Type B pancreatic cell (in vitro differentiated cells): Measurements from ENCODE around the gene OR3A3. TPM values are rescaled to one million over a fixed set of nuclear protein-coding genes. Genes with fewer than 3 reads are reported as not detected.

Experiments
- DNase-seq: peaks from one replicate; pipeline ENCODE4 v3.0.0; 2021; ENCODE audit warnings: mixed read lengths; ENCODE audit not compliant: unreplicated experiment; ENCODE audit errors: extremely low spot score
- H3K27ac Mint-ChIP-seq: 2 replicates; pipeline ENCODE4 v1.8.0; 2021; ENCODE audit warnings: mild to moderate bottlenecking, mixed read lengths
- H3K27me3 Mint-ChIP-seq: 2 replicates; pipeline ENCODE4 v1.8.0; 2021; ENCODE audit warnings: mixed read lengths
- H3K36me3 Mint-ChIP-seq: 2 replicates; pipeline ENCODE4 v1.8.0; 2021; ENCODE audit warnings: mixed read lengths
- H3K4me1 Mint-ChIP-seq: one replicate; pipeline ENCODE4 v1.8.0; 2021; ENCODE audit warnings: mixed read lengths; ENCODE audit not compliant: unreplicated experiment
- H3K4me3 Mint-ChIP-seq: 2 replicates; pipeline ENCODE4 v1.8.0; 2021; ENCODE audit warnings: mild to moderate bottlenecking, mixed read lengths
- H3K9me3 Mint-ChIP-seq: 2 replicates; pipeline ENCODE4 v1.8.0; 2021; ENCODE audit warnings: mixed read lengths
- total RNA-seq: library from RNA; stranded (reverse); gene quantifications from 2 replicates; pipeline ENCODE4 v1.2.1, GENCODE V29; 2021; ENCODE audit warnings: low replicate concordance
- TF ChIP-seq, protein P1 (sequence below): fragments of 200-600 bp; sonication (generic); conservative IDR thresholded peaks from 2 replicates; pipeline ENCODE4 v1.5.0; 2021; ENCODE audit warnings: antibody characterized with exemption, mild to moderate bottlenecking

Gene OR3A3
- total RNA-seq, 1 donor from 2014 or later = not detected

DNA sequence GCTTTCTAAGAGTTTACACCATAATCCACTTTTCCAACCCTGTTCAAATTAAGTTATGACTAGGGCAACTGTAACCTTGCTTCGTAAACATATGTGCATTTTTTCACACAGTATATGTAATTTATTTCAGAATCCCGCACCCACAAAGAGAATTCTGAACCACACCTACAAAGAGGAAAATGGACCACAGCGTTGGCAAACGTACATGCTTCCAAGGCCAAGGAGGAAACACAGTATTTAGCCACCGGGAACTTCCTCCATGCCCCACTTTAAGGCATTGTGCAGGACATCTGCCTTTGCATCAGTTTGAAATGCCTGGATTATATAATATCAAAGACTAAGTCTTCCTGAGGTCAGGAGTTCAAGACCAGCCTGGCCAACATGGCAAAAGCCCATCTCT lies 58.4 kb downstream of the OR3A3 start:
- H3K4me1 Mint-ChIP-seq = no peaks in the 10 kb centered on the region
- no peaks in the 10 kb centered on the region for H3K27me3 Mint-ChIP-seq
- no peak for DNase-seq
- H3K9me3 Mint-ChIP-seq = no peaks in the 10 kb centered on the region
- TF ChIP-seq, protein P1, sequence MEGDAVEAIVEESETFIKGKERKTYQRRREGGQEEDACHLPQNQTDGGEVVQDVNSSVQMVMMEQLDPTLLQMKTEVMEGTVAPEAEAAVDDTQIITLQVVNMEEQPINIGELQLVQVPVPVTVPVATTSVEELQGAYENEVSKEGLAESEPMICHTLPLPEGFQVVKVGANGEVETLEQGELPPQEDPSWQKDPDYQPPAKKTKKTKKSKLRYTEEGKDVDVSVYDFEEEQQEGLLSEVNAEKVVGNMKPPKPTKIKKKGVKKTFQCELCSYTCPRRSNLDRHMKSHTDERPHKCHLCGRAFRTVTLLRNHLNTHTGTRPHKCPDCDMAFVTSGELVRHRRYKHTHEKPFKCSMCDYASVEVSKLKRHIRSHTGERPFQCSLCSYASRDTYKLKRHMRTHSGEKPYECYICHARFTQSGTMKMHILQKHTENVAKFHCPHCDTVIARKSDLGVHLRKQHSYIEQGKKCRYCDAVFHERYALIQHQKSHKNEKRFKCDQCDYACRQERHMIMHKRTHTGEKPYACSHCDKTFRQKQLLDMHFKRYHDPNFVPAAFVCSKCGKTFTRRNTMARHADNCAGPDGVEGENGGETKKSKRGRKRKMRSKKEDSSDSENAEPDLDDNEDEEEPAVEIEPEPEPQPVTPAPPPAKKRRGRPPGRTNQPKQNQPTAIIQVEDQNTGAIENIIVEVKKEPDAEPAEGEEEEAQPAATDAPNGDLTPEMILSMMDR = no peak
- no peak overlapping the region for H3K27ac Mint-ChIP-seq
- H3K36me3 Mint-ChIP-seq = no peaks in the 10 kb centered on the region
- no peak overlapping the region for H3K4me3 Mint-ChIP-seq

DNA sequence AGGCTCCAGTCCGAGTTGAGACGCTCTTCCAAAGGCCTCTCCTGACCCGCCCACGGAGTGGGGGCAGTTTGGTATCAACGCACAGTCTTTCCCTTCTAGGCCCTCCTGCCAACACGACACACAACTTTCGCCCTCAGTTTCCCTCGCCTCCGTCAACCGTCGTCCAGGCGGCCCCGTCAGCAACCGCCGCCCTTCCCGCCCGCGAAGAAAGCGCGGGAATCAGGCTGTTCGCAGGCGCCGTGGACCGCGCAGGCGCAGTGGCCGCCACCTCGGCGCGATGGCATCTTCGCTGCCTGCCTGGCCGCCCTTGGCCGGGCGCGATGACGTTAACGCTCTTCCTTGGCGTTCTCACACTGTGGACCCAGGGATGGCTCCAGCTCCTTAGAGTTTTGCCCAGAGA lies 60.4 kb downstream of the OR3A3 start, which contains the start of gene SPATA22:
Gene SPATA22 (minus strand): TSS at position 221 of the 400 bp plus-strand sequence. CDS start 2,494 bp downstream, outside the sequence.
- Mint-ChIP-seq H3K36me3 (no peaks in the 10 kb centered on the region), H3K27me3 (no peaks in the 10 kb centered on the region), H3K4me1 (peaks cover 16% of the 10 kb centered on the region), H3K9me3 (no peaks in the 10 kb centered on the region), H3K27ac (no peak within 1 kb of the TSS), H3K4me3 (no peak within 1 kb of the TSS)
- no peak for DNase-seq
- TF ChIP-seq, protein P1 = no peak

DNA sequence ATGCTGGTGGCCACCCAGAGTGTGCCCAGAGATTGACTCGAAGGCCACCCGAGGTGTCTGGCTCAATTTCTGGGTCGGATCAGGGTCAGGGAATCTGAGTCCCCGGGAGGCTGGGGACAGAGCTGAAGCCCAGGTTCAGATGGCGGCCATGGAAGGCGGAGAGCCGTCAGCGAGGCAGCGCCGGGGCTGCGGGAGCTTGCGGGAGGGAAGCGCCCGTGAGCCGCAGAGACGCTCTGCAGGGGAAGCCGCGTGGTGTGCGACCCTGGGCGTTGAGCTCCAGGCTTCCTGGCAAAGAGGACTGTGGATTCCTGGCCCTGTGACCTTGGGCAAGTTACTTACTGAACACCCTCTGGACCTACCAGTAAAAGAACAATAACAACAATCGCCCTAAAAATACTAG lies 61.0 kb downstream of the OR3A3 start:
- no peak overlapping the region for H3K27ac Mint-ChIP-seq
- no peaks in the 10 kb centered on the region for H3K27me3 Mint-ChIP-seq
- TF ChIP-seq, protein P1 = no peak
- H3K4me1 Mint-ChIP-seq = peaks cover 16% of the 10 kb centered on the region
- H3K9me3 Mint-ChIP-seq = no peaks in the 10 kb centered on the region
- H3K4me3 Mint-ChIP-seq = no peak overlapping the region
- H3K36me3 Mint-ChIP-seq = no peaks in the 10 kb centered on the region
- no peak for DNase-seq

Other genes with a start within 250 kb of the OR3A3 start
- gene OR1A2, start 213.9 kb upstream of the OR3A3 start, total RNA-seq = not detected in 2 replicates
- not detected in 2 replicates for gene OR1A1, start 203.7 kb upstream of the OR3A3 start, total RNA-seq
- not detected in 2 replicates for gene OR3A1, start 113.0 kb upstream of the OR3A3 start, total RNA-seq
- not detected in 2 replicates for gene OR3A2, start 25.1 kb upstream of the OR3A3 start, total RNA-seq
- not detected in 2 replicates for gene OR1E1, start 13.0 kb upstream of the OR3A3 start, total RNA-seq
- gene OR1E2, start 22.5 kb downstream of the OR3A3 start, total RNA-seq = not detected in 2 replicates
- gene SPATA22, start 60.4 kb downstream of the OR3A3 start, total RNA-seq = not detected in 2 replicates
- 0.33 and 0.51 TPM in 2 replicates for gene ASPA, start 64.6 kb downstream of the OR3A3 start, total RNA-seq
- 2.3 and 3.4 TPM in 2 replicates for gene TRPV3, start 146.4 kb downstream of the OR3A3 start, total RNA-seq
- gene TRPV1, start 198.0 kb downstream of the OR3A3 start, total RNA-seq = 7.7 and 9.6 TPM in 2 replicates
- 18.6 and 22.1 TPM in 2 replicates for gene SHPK, start 224.9 kb downstream of the OR3A3 start, total RNA-seq
- 17.4 and 17.5 TPM in 2 replicates for gene CTNS, start 225.4 kb downstream of the OR3A3 start, total RNA-seq